Measurements from ENCODE around the gene ZNF839.

- TF ChIP-seq POLR2A (IDR thresholded peaks at IDR 0.05) (no peak), CTCF (IDR thresholded peaks at IDR 0.05) (no peak)
Measured at GRCh38 chr14:102279688-102280348, 39.7 kb upstream of the ZNF839 start.

Data from adrenal gland (tissue), 5 donors.